ENCODE data around the gene KRTAP10-5. TPM values are rescaled to one million over a fixed set of nuclear protein-coding genes. Genes with fewer than 3 reads are reported as not detected.
"Not testable (repeated sequence)": the region's sequence is repeated elsewhere in the genome, so short reads cannot be mapped to it uniquely, and the experiment has no call there.

Gene KRTAP10-5
- total and polyA plus RNA-seq, 8 donors: not detected

DNA sequence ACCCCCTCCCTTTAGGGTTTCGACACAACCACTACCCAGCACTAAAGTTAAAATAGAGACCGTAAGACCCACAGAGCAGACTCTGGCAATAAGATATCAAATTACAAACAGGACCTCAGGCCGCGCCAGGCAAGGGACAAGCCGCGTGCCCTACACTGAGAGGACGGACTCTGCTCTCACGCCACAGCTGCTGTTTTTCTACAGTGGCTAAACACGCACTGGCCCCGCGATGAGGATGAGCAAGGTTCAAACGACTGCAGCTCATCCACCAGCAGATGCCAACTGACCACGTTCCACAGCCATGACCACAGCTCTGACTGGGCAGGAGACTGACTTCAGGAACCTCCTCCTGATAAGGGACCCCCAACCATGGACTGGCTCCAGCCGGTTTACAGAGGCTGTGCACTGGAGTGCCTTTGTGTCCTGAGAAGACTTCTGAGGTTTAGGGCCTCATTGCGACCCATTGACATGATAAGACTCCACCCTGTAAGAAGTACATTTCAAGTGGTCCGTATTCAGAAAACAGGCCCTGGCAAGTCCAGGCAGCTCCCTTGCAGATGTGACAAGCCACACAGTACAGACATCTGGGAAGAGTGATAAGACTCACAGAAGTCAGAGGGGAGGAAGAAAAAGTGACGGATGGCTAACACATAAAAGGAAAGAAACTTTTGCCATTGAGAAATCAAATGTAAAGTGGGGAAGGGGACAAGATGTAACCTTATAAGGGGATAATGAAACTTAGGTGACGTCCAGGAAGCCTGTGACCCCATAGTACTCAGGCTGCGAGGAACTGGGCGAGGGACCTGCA is 13.4 kb upstream of the KRTAP10-5 start:
- 32 to 42% methylated on average over 20 of the region's 20 CpGs for WGBS, 2 donors
- FAIRE-seq (no peak), ATAC-seq (peak in 1 of 4 donors; percentile 12), DNase-seq (no peak)
- Histone ChIP-seq H3K27me3 (no peaks in the 10 kb centered on the region), H3K4me1 (no peaks in the 10 kb centered on the region), H3K4me3 (no peak overlapping the region), H3K9me3 (no peaks in the 10 kb centered on the region), H3K27ac (no peak overlapping the region), H3K36me3 (no peaks in the 10 kb centered on the region)
- intact Hi-C loops (cut with DNase I): no loop called here
- TF ChIP-seq, protein P1, sequence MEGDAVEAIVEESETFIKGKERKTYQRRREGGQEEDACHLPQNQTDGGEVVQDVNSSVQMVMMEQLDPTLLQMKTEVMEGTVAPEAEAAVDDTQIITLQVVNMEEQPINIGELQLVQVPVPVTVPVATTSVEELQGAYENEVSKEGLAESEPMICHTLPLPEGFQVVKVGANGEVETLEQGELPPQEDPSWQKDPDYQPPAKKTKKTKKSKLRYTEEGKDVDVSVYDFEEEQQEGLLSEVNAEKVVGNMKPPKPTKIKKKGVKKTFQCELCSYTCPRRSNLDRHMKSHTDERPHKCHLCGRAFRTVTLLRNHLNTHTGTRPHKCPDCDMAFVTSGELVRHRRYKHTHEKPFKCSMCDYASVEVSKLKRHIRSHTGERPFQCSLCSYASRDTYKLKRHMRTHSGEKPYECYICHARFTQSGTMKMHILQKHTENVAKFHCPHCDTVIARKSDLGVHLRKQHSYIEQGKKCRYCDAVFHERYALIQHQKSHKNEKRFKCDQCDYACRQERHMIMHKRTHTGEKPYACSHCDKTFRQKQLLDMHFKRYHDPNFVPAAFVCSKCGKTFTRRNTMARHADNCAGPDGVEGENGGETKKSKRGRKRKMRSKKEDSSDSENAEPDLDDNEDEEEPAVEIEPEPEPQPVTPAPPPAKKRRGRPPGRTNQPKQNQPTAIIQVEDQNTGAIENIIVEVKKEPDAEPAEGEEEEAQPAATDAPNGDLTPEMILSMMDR (IDR thresholded peaks at IDR 0.05): no peak

DNA sequence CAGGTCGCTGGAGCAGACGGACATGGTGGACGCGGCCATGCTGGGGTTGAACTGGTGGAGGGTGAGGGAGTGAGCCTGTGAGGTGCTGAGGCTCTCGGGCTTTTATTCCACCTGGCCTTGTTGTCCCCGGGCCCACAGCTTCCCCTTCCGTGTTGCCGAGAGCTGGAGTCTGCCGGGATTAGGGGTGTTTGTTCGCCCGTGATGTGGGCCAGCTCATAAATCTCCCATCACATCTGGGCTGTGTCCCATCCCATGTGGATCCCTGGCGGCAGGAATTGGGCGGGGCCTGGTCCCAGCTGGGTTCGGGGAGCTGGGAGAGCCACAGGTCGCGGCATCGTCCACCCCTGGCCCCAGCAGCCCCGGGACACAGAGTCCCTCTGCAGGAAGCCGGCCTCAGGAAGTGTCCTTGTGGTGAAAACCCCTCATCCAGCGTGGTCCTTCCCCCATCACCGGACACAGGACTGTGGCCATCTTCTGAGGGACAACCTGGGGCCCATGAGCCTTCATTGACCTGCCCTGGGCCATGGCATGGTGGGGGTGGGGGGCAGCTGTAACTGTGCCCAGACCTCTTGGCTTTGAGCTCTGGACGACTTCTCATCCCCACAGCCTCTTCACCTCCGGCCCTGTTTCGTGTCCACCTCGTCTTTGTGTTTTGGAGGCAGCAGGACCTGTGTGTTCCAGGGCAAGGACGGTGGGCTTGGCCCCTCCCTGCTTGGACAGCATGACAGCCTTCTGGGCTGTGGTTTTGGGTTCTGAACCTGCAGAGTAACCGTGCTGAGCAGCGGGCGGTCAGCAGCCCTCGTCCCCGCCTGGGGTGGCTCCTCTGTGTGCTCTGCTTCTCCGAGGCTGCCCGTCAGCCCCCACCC is 12.3 kb upstream of the KRTAP10-5 start, which contains the start of gene KRTAP10-6:
Gene KRTAP10-6, minus strand, starts transcription at position 60 of the 866 bp plus-strand sequence. Its CDS starts 21 bp downstream, at position 39.
- Histone ChIP-seq H3K36me3 (no peaks in the 10 kb centered on the region), H3K9me3 (no peaks in the 10 kb centered on the region), H3K4me3 (no peak within 1 kb of the TSS), H3K27me3 (no peaks in the 10 kb centered on the region), H3K27ac (no peak within 1 kb of the TSS), H3K4me1 (no peaks in the 10 kb centered on the region)
- WGBS, 2 donors: 52 to 63% methylated on average over 33 of the region's 33 CpGs
- TF ChIP-seq, protein P1 (IDR thresholded peaks at IDR 0.05): no peak
- peak in 1 of 6 donors; percentile 52 for DNase-seq
- intact Hi-C loops (cut with DNase I): no loop called here
- no peak for ATAC-seq
- FAIRE-seq: no peak

DNA sequence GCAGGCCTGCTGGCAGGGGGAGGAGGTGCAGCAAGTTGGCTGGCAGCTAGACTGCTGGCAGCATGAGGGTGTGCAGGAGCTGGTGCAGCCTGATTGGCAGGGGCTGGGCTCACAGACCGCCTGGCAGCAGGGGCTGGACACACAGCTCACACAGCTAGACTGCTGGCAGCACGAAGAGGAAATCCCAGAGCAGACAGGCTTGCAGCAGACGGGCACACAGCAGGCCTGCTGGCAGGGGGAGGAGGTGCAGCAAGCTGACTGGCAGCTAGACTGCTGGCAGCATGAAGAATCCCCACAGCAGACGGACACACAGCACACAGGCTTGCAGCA is 11.4 kb upstream of the KRTAP10-5 start:
- WGBS, 2 donors: 13 to 32% methylated on average over 1 to 4 of the region's 4 CpGs
- FAIRE-seq; intact Hi-C loops (cut with DNase I): not testable (repeated sequence)

DNA sequence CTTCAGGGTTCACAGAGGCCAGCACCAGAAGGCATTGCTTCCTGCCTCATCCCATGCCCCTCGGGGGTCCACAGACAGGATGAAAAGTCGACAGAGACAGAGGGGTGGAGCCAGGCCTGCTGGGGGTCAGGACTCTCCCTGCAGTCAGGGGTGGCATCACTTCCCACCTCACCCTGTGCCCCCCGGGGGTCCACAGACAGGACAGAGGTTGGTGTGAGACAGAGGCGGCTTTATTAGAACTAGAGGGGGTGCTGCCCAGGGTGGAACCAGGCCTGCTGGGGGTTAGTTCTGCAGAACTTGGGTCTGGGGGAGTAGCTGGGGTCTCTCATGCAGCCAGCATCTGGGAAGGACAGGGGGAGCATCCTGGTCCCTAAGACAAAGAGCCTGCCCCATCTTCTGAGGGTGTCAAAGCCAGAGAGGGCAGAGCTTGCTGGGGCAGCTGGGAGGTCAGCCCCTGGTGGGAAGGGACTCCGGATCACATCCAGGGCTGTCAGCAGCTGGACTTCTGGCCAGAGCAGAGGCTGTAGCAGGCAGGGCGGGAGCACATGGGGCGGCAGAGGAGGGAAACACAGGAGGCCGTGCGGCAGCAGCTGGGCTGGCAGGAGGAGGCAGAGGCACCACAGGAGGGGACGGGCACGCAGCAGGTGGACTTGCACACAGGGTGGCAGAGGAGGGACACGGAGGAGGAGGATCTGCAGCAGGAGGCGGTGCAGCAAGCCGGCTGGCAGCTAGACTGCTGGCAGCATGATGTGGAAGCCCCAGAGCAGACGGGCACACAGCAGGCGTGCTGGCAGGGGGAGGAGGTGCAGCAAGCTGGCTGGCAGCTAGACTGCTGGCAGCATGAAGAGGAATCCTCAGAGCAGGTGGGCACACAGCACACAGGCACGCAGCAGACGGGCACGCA is 10.7 kb upstream of the KRTAP10-5 start:
- H3K4me1 ChIP-seq; H3K36me3 ChIP-seq; ATAC-seq; H3K27ac ChIP-seq; intact Hi-C loops (cut with DNase I); H3K9me3 ChIP-seq; DNase-seq; FAIRE-seq; H3K4me3 ChIP-seq; H3K27me3 ChIP-seq: not testable (repeated sequence)
- WGBS, 2 donors: 39 to 50% methylated on average over 15 to 18 of the region's 19 CpGs

More for the DNA sequence above, 11.4 kb upstream of the KRTAP10-5 start:
- H3K27ac ChIP-seq, ATAC-seq, H3K4me1 ChIP-seq, H3K9me3 ChIP-seq, H3K36me3 ChIP-seq, H3K4me3 ChIP-seq, H3K27me3 ChIP-seq: not testable (repeated sequence)
- peak in 1 of 6 donors; percentile 40 for DNase-seq

DNA sequence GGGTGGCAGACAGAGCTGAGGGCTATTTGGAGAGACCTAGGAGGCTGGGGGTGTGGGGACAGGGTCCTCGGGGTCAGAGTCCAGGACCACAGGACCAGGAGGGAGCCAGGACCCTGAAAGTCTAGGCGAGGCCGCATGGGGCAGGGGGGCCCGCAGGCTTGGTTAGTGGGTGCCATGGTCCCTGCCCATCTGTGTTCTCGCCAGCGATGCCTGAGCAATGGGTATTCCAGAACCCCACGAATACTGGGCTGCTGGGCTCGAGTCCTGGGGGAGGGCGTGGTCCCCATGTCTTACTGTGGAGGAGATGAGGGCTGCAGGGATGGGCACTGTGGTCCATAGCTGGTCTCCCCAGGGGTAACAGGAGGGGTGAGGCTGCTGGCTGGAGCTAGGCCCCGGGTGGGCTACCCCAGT is 9.9 kb upstream of the KRTAP10-5 start:
- Histone ChIP-seq H3K27me3 (peaks cover 0 to 7% (median 0%) of the 10 kb centered on the region in 4 donors), H3K9me3 (no peaks in the 10 kb centered on the region), H3K27ac (no peak overlapping the region), H3K36me3 (no peaks in the 10 kb centered on the region), H3K4me1 (no peaks in the 10 kb centered on the region), H3K4me3 (no peak overlapping the region)
- TF ChIP-seq, protein P1 (IDR thresholded peaks at IDR 0.05): no peak
- ATAC-seq (no peak), FAIRE-seq (no peak), DNase-seq (peak in 1 of 6 donors; percentile 47)
- intact Hi-C loops (cut with DNase I): no loop called here
- WGBS, 2 donors: 53 to 68% methylated on average over 10 of the region's 10 CpGs

All from pancreas (tissue), 10 donors.